ENCODE results near the gene SLC39A7.
A peak's percentile ranks its signal among the peaks of the same experiment; 100 is the strongest.

Gene SLC39A7

DNA sequence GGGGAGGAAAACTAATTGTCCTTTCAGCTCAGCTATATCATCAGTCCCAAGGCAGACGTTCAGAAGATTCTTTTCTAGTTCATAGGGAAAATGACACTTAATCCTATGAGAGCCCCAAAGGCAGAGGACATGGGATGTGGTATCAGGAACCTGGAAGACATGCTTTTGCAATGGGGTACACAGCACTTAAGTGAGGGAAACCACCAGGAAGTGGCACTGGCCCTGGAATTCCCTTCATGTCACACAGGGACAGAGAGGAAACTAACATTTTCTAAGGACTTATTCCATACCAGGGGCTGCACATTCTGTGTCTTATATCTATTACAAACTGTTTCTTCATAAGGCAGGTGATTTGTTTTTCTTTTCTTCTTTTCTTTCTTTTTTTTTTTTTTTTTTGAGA, 42.8 kb downstream of the SLC39A7 start:
- no peak for DNase-seq

- peak; percentile 89 for DNase-seq
Observed at GRCh38 chr6:33247977-33248642, 47.4 kb downstream of the SLC39A7 start.

DNA sequence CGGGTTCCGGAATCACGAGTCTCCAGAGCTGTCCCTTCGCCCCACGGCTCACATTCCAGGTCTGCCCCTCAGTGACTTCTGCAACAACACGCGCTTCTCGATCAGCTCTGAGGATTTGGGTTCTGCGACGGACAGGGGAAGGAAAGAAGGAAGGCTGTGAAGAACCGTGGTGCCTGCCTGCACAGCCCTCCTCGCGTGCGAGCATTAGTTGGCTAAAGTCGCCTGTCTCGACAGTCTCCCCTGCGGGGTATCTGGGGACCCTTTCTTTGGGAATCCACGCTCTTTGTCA, 47.9 kb downstream of the SLC39A7 start:
- peak; percentile 69 for DNase-seq

GRCh38 chr6:33248932-33249731, 48.5 kb downstream of the SLC39A7 start:
- peak; percentile 100 for DNase-seq

- DNase-seq = peak; percentile 95
Observed at GRCh38 chr6:33249732-33250630, 49.3 kb downstream of the SLC39A7 start.

DNA sequence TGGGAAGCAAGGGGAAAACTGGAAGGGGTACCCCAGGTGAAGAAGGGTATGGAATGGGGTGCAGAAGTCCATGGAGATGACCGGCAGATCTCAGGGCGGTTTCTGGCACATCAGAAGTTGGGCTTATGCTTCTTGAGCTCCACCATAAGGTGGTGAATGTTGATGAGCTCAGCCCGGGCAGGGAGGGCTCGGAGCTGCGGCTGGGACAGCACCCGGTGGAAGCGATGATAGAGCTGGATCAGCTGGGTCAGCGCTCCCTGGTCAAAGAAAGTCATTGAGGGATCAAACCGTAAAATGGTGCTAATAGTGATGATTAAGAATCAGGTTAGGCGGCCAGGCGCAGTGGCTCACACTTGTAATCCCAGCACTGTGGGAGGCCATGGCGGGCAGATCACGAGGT, 50.1 kb downstream of the SLC39A7 start:
- no peak for DNase-seq

DNA sequence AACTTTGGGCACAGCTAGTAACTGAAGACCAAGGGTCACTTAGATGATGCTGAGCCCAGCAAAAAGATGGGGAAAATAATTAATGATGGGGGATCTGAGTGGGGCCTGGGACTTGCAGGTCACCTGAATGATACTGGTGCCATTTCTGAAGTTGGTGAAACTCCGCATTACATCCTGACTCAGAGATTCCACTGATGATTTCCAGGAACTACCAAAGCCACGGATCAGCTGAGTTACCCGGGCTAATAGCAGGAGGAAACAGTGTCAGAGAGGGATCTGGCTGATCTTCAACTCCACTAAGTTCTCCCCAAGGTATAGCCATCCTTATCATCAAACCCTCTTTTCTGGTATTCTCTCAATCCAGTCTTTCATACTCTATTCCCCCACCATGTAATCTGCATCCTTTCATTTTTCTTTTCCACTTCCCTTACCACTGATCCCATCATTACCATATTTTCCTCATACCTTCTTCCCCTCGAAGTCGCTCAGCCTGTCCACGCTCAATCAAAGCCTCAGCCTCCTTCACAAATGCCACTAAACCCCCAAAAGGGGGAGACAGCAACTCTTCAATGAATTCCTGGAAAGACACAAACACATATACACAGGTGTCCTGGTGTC, 50.8 kb downstream of the SLC39A7 start:
- no peak for DNase-seq

- DNase-seq = peak; percentile 53
Observed at GRCh38 chr6:33252759-33253158, 52.1 kb downstream of the SLC39A7 start.

Data from EL (cell line).